ENCODE data around the gene KREMEN2.

- no peak for TF ChIP-seq CTCF (IDR thresholded peaks at IDR 0.05; ENCODE audit: low read depth, low read length)
- TF ChIP-seq POLR2A (IDR thresholded peaks at IDR 0.05; ENCODE audit: extremely low read depth, insufficient read length) = no peak
- no peak for TF ChIP-seq MYC (IDR thresholded peaks at IDR 0.05; ENCODE audit: low read depth, low read length)
Observed at GRCh38 chr16:2971985-2972784, 8.1 kb downstream of the KREMEN2 start.

All from NB4 (cell line).